GM12878 (cell line): ENCODE data around the gene SCG2. TPM values are rescaled to one million over a fixed set of nuclear protein-coding genes. Genes with fewer than 3 reads are reported as not detected.

Experiments used
- ATAC-seq: fragments of 200-7000 bp; cut with Tn5 transposase; 3 replicates; pipeline ENCODE4 v1.9.1; 2020; ENCODE audit warnings: mild to moderate bottlenecking, moderate library complexity
- BruUV-seq: library from RNA; stranded (reverse); fragments of 400-500 nt; replicated peaks from 2 replicates; lab custom pipeline; 2021; lab: Mats Ljungman, UMichigan
- CTCF ChIA-PET: fragments of 300-600 bp; sonication (Branson Sonifier 250); formaldehyde crosslinking; extraction: SDS; loops from one replicate; lab custom pipeline; 2021; ENCODE audit warnings: inconsistent platforms; lab: Yijun Ruan, JAX
- POLR2A ChIA-PET: fragments of 350-600 bp; formaldehyde crosslinking; extraction: SDS; loops from one replicate; lab custom pipeline; 2021; ENCODE audit warnings: inconsistent platforms; lab: Charles Lee
- RAD21 ChIA-PET: fragments of 300-600 bp; sonication (Branson Sonifier 250); formaldehyde crosslinking; loops from one replicate; lab custom pipeline; 2023; ENCODE audit warnings: antibody characterized with exemption; ENCODE audit not compliant: unreplicated experiment; lab: Charles Lee
- SMC1A ChIA-PET: fragments of 300-600 bp; sonication (Branson Sonifier 250); formaldehyde crosslinking; loops from one replicate; lab custom pipeline; 2023; ENCODE audit not compliant: unreplicated experiment, uncharacterized antibody; lab: Charles Lee
- DNase-seq: peaks from one replicate; pipeline ENCODE4 v3.0.0-alpha.2; 2011; ENCODE audit warnings: low read depth, low spot score
- FAIRE-seq: peaks from 3 replicates; lab custom pipeline; 2011; peaks lifted over from hg19 to GRCh38; lab: Jason Lieb, UNC
- H2AFZ ChIP-seq: 2 replicates; pipeline ENCODE4 v1.6.0; 2011; ENCODE audit warnings: low read depth, low read length, control low read depth; ENCODE audit not compliant: control insufficient read depth
- H3K27ac ChIP-seq: 2 replicates; pipeline ENCODE4 v1.5.1; 2011; ENCODE audit warnings: control low read depth; ENCODE audit not compliant: control insufficient read depth, insufficient read depth
- H3K27me3 ChIP-seq, 2 experiments: replicated peaks in 1 of 2; 2 replicates each; pipeline versions ENCODE4 v1.6.0 to v1.6.1; 2011; ENCODE audit warnings: low read length in 1 of 2; ENCODE audit not compliant: control insufficient read depth in 2 of 2, insufficient read depth in 2 of 2
- H3K36me3 ChIP-seq, 2 experiments: 2 replicates each; pipeline ENCODE4 v1.5.1; 2011; ENCODE audit warnings: low read length in 1 of 2; ENCODE audit not compliant: control insufficient read depth in 2 of 2, insufficient read depth in 2 of 2
- H3K4me1 ChIP-seq: 2 replicates; pipeline ENCODE4 v1.6.1; 2011; ENCODE audit warnings: mild to moderate bottlenecking, low read length, moderate library complexity, mixed read lengths; ENCODE audit not compliant: control insufficient read depth, insufficient read depth
- H3K4me2 ChIP-seq: 2 replicates; pipeline ENCODE4 v1.6.0; 2011; ENCODE audit warnings: control low read depth; ENCODE audit not compliant: control insufficient read depth, insufficient read depth
- H3K4me3 ChIP-seq: fragments of 200-600 bp; sonication (generic); 2 replicates; pipeline ENCODE4 v1.5.1; 2016
- H3K79me2 ChIP-seq: 2 replicates; pipeline ENCODE4 v1.6.0; 2011; ENCODE audit warnings: low read length; ENCODE audit not compliant: control insufficient read depth, insufficient read depth
- H3K9ac ChIP-seq: 2 replicates; pipeline ENCODE4 v1.8.0; 2011; ENCODE audit warnings: low read length, control low read depth, mixed read lengths; ENCODE audit not compliant: control insufficient read depth, insufficient read depth
- H3K9me3 ChIP-seq: replicated peaks from 3 replicates; pipeline ENCODE4 v1.5.1; 2011; ENCODE audit warnings: mild to moderate bottlenecking, low read length; ENCODE audit not compliant: control insufficient read depth, insufficient read depth
- H4K20me1 ChIP-seq: 2 replicates; pipeline ENCODE4 v1.6.0; 2011; ENCODE audit not compliant: control insufficient read depth, insufficient read depth
- ATF2 ChIP-seq: IDR thresholded peaks from 2 replicates; pipeline ENCODE4 v1.6.1; 2012; ENCODE audit warnings: low read length, inconsistent platforms
- CHD1 ChIP-seq: IDR thresholded peaks from 2 replicates; pipeline ENCODE4 v1.6.1; 2012; ENCODE audit warnings: low read depth, low read length, improper control_type of control experiment
- E2F4 ChIP-seq: IDR thresholded peaks from 2 replicates; pipeline ENCODE4 v1.6.1; 2012; ENCODE audit warnings: low read depth, low read length, improper control_type of control experiment
- MTA2 ChIP-seq: fragments of 450-650 bp; IDR thresholded peaks from 2 replicates; pipeline ENCODE4 v1.6.1; 2016; ENCODE audit warnings: low read depth, mild to moderate bottlenecking, moderate library complexity
- MYB ChIP-seq: fragments of 150-350 bp; IDR thresholded peaks from 2 replicates; pipeline ENCODE4 v1.6.1; 2014; ENCODE audit warnings: mild to moderate bottlenecking, low read depth, low read length, borderline replicate concordance
- NR2C1 ChIP-seq: fragments of 450-650 bp; IDR thresholded peaks from 2 replicates; pipeline ENCODE4 v1.6.1; 2017; ENCODE audit warnings: antibody characterized with exemption, mild to moderate bottlenecking, moderate library complexity
- RFX5 ChIP-seq: IDR thresholded peaks from 2 replicates; pipeline ENCODE4 v1.6.1; 2011; ENCODE audit warnings: low read depth, low read length, improper control_type of control experiment
- SREBF1 ChIP-seq: IDR thresholded peaks from 2 replicates; pipeline ENCODE4 v1.6.1; 2012; ENCODE audit warnings: mild to moderate bottlenecking, low read length
- WGBS: methylation state at CpG from one replicate; pipeline ENCODE4 v1.1.6; 2016; ENCODE audit warnings: low lambda C conversion rate; ENCODE audit not compliant: insufficient replicate concordance, insufficient coverage; ENCODE audit errors: missing lambda C conversion rate; 5-methylcytosine and 5-hydroxymethylcytosine counted together
- in situ Hi-C: fragments of 300-500 bp; cut with MboI; formaldehyde crosslinking; loops from 9 replicates; pipeline ENCODE4 v1.14.3; 2018; ENCODE audit warnings: mixed read lengths
- intact Hi-C: fragments of 100-400 bp; cut with micrococcal nuclease; formaldehyde crosslinking; loops from one replicate; pipeline ENCODE4 v1.14.2; 2022; ENCODE audit not compliant: unreplicated experiment
- polyA plus RNA-seq, 11 experiments: library from polyadenylated mRNA; depleted of rRNA in 4 of 11; unstranded in 6 of 11; stranded (reverse) in 5 of 11; fragments of >200 nt; fragmentation: Nextera tagmentation in 4 of 11; fragmentation: Illumina TruSeq in 1 of 11; extraction: Ambion mirVana in 4 of 11; extraction: Trizol in 1 of 11; gene quantifications; 1 replicate in 1 of 11; 2 replicates in 10 of 11; pipeline versions ENCODE4 v1.2.1 to v1.2.3, GENCODE V29; 2011 to 2016; ENCODE audit warnings: inconsistent platforms in 2 of 11, missing spikeins in 2 of 11, low read depth in 1 of 11
- total RNA-seq, 4 experiments: library from RNA; depleted of rRNA in 3 of 4; stranded (reverse); fragments of >200 nt in 3 of 4; fragmentation: Illumina TruSeq in 1 of 4; extraction: Trizol in 1 of 4; gene quantifications; 2 replicates each; pipeline versions ENCODE4 v1.2.1 to v1.2.3, GENCODE V29; 2013 to 2021
- TF ChIP-seq, protein P1 (sequence below): fragments of 450-650 bp; conservative IDR thresholded peaks from 2 replicates; pipeline ENCODE4 v1.6.1; 2017; ENCODE audit warnings: mild to moderate bottlenecking, moderate library complexity
- TF ChIP-seq, protein P2 (sequence below): fragments of 150-350 bp; IDR thresholded peaks from 2 replicates; pipeline ENCODE4 v1.6.1; 2016; ENCODE audit warnings: low read depth, low read length

Gene SCG2
- total and polyA plus RNA-seq, 10 of the 15 experiments (the other 5 are each of a cell fraction or from before 2014, with no cell fraction given): 0.05 TPM; not detected in 9

- WGBS: 68% methylated on average over 6 of the region's 6 CpGs
- CTCF ChIA-PET: no interaction called here
- SMC1A ChIA-PET: no interaction called here
- Histone ChIP-seq H3K4me3 (no peak overlapping the region), H3K27me3 (no peaks in the 10 kb centered on the region), H2AFZ (no peak overlapping the region), H3K4me1 (no peaks in the 10 kb centered on the region), H3K9ac (no peak overlapping the region), H3K4me2 (no peak overlapping the region), H3K79me2 (no peaks in the 10 kb centered on the region), H3K27ac (no peak overlapping the region), H3K36me3 (no peaks in the 10 kb centered on the region), H3K9me3 (no peaks in the 10 kb centered on the region), H4K20me1 (no peaks in the 10 kb centered on the region)
- intact Hi-C loops (no loop called here), in situ Hi-C loops (no loop called here)
- RAD21 ChIA-PET: no interaction called here
- no peak for ATAC-seq
- no peak for FAIRE-seq
- no peak for DNase-seq
- BruUV-seq: no TSS peak
- TF ChIP-seq, protein P1, sequence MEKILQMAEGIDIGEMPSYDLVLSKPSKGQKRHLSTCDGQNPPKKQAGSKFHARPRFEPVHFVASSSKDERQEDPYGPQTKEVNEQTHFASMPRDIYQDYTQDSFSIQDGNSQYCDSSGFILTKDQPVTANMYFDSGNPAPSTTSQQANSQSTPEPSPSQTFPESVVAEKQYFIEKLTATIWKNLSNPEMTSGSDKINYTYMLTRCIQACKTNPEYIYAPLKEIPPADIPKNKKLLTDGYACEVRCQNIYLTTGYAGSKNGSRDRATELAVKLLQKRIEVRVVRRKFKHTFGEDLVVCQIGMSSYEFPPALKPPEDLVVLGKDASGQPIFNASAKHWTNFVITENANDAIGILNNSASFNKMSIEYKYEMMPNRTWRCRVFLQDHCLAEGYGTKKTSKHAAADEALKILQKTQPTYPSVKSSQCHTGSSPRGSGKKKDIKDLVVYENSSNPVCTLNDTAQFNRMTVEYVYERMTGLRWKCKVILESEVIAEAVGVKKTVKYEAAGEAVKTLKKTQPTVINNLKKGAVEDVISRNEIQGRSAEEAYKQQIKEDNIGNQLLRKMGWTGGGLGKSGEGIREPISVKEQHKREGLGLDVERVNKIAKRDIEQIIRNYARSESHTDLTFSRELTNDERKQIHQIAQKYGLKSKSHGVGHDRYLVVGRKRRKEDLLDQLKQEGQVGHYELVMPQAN: no peak
- TF ChIP-seq RFX5: no peak
- no peak for TF ChIP-seq ATF2
- no peak for TF ChIP-seq NR2C1
- no peak for TF ChIP-seq MTA2
- TF ChIP-seq, protein P2, sequence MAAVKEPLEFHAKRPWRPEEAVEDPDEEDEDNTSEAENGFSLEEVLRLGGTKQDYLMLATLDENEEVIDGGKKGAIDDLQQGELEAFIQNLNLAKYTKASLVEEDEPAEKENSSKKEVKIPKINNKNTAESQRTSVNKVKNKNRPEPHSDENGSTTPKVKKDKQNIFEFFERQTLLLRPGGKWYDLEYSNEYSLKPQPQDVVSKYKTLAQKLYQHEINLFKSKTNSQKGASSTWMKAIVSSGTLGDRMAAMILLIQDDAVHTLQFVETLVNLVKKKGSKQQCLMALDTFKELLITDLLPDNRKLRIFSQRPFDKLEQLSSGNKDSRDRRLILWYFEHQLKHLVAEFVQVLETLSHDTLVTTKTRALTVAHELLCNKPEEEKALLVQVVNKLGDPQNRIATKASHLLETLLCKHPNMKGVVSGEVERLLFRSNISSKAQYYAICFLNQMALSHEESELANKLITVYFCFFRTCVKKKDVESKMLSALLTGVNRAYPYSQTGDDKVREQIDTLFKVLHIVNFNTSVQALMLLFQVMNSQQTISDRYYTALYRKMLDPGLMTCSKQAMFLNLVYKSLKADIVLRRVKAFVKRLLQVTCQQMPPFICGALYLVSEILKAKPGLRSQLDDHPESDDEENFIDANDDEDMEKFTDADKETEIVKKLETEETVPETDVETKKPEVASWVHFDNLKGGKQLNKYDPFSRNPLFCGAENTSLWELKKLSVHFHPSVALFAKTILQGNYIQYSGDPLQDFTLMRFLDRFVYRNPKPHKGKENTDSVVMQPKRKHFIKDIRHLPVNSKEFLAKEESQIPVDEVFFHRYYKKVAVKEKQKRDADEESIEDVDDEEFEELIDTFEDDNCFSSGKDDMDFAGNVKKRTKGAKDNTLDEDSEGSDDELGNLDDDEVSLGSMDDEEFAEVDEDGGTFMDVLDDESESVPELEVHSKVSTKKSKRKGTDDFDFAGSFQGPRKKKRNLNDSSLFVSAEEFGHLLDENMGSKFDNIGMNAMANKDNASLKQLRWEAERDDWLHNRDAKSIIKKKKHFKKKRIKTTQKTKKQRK: no peak
- TF ChIP-seq MYB: no peak
- TF ChIP-seq CHD1: no peak
- TF ChIP-seq E2F4: no peak
- TF ChIP-seq SREBF1: no peak
- POLR2A ChIA-PET: no interaction called here
These were observed 31.5 kb upstream of the SCG2 start for GRCh38 chr2:223633656-223634055.
